SU-DHL-6 (cell line): ENCODE results near the gene SNX25.

Experiments used
- EZH2phosphoT487 ChIP-seq: fragments of 200-600 bp; sonication (generic), shearing (Covaris generic); conservative IDR thresholded peaks from 2 replicates; pipeline ENCODE4 v1.6.1; 2018; ENCODE audit warnings: mild to moderate bottlenecking, antibody characterized with exemption, low read length, moderate library complexity, mixed read lengths
- TF ChIP-seq, protein P1 (sequence below): fragments of 200-600 bp; sonication (generic); IDR thresholded peaks from one replicate; pipeline ENCODE4 v1.5.1; 2017; ENCODE audit warnings: antibody characterized with exemption, mild to moderate bottlenecking, low read length, moderate library complexity; ENCODE audit not compliant: insufficient read depth, poor library complexity, severe bottlenecking

DNA sequence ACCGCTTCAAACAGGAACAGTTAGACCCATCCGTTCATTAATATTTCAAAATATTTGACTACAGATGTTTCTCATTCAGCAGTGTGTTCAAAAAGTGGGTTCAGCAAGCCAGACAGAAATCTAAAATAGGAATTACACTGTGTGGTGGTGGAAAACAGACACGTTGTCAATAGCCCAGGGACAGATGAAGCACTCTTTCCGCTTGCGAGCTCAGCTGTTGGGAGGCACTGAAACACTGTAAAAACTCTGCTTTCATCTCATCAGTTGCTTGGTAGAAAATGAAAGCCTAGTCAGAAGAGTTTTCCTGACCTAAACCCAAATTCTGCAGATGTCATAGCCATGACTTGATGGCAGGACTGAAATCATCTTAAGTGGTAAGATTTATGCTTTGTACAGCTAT lies 147.8 kb downstream of the SNX25 start:
- TF ChIP-seq, protein P1, sequence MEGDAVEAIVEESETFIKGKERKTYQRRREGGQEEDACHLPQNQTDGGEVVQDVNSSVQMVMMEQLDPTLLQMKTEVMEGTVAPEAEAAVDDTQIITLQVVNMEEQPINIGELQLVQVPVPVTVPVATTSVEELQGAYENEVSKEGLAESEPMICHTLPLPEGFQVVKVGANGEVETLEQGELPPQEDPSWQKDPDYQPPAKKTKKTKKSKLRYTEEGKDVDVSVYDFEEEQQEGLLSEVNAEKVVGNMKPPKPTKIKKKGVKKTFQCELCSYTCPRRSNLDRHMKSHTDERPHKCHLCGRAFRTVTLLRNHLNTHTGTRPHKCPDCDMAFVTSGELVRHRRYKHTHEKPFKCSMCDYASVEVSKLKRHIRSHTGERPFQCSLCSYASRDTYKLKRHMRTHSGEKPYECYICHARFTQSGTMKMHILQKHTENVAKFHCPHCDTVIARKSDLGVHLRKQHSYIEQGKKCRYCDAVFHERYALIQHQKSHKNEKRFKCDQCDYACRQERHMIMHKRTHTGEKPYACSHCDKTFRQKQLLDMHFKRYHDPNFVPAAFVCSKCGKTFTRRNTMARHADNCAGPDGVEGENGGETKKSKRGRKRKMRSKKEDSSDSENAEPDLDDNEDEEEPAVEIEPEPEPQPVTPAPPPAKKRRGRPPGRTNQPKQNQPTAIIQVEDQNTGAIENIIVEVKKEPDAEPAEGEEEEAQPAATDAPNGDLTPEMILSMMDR, result no peak
- TF ChIP-seq EZH2phosphoT487, result no peak
